Measurements from ENCODE around the gene PDXK. TPM values are rescaled to one million over a fixed set of nuclear protein-coding genes. Genes with fewer than 3 reads are reported as not detected.
A peak's percentile ranks its signal among the peaks of the same experiment; 100 is the strongest.

Gene PDXK
- total and polyA plus RNA-seq, 2 donors (not counting 3 experiments of a cell fraction or from before 2014, with no cell fraction given), result 44.2 to 59.1 TPM

DNA sequence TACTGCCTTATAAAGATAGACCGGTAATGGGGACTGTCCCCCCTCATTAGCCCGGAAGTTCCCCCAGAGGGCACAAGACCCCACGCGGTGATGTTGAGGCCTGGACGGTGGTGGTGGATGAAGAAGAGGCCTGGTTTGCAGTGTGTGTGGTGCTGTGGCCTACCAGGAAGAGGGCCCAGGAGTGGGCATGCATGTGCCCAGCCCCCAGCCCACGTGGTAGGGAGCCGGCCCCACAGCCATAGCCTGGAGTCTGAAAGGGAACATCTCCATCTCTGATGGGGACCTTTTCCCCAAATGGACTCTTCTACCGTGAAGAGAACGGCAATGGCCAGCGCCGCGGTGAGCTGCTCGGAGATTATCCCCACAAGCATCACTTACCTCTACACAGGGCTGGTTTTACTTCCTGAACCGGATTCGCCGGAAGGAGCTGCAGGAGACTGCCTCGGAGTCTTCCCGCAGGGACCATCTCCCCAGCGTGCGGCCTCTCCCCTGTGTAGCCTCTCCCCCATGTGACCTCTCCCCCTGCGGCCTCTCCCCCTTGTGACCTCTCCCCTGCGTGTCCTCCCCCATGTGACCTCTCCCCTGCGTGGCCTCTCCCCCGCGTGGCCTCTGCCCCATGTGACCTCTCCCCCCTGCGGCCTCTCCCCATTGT lies 91.0 kb downstream of the PDXK start:
- Histone ChIP-seq H3K4me2 (ENCODE audit: insufficient read depth, low read length) (no peak overlapping the region), H3K4me1 (ENCODE audit: control insufficient read depth, extremely low read depth, insufficient read depth, low read length) (peaks cover 19% of the 10 kb centered on the region), H3K9me3 (replicated peaks; ENCODE audit: control insufficient read depth, insufficient read depth, low read length) (no peaks in the 10 kb centered on the region), H3K27ac (ENCODE audit: insufficient read depth, low read depth, low read length) (no peak overlapping the region), H3K79me2 (ENCODE audit: control insufficient read depth, insufficient read depth, low read length) (no peaks in the 10 kb centered on the region), H3K36me3 (ENCODE audit: control insufficient read depth in 2 of 2, extremely low read depth in 1 of 2, insufficient read depth in 2 of 2, low read length in 2 of 2) (no peaks in the 10 kb centered on the region), H3K9me1 (replicated peaks; ENCODE audit: control insufficient read depth, extremely low read depth, insufficient read depth, low read length) (no peaks in the 10 kb centered on the region), H3K27me3 (ENCODE audit: control insufficient read depth in 2 of 2, insufficient read depth in 2 of 2, low read length in 2 of 2) (no peaks in the 10 kb centered on the region), H3K4me3 (replicated peaks in 1 of 3; ENCODE audit: insufficient read depth in 1 of 3, low read depth in 1 of 3, low read length in 3 of 3) (no peak overlapping the region), H2AFZ (ENCODE audit: low read depth, low read length) (no peak overlapping the region), H4K20me1 (replicated peaks; ENCODE audit: control insufficient read depth, extremely low read depth, insufficient read depth, low read length) (no peaks in the 10 kb centered on the region), H3K9ac (replicated peaks; ENCODE audit: extremely low read depth, insufficient read depth, low read length) (no peak overlapping the region)
- BruUV-seq (replicated peaks), result no TSS peak
- intact Hi-C loops (cut with micrococcal nuclease) (loop anchor here (1.0 to 5.0 kb wide), 2 partner anchors 52 to 165 kb away; no protein-coding TSS in a partner anchor), dilution Hi-C loops (cut with MboI; ENCODE audit: extremely low pct_ligation_motif_present, low sequenced_read_pairs) (no loop called here)
- POLR2A ChIA-PET, result no interaction called here
- no peak for FAIRE-seq
- CTCF ChIA-PET, result interaction anchor here (0.6 to 3.9 kb wide), 10 partner anchors 8 to 273 kb away, joined by 3 to 41 read pairs (median 4); partner anchors contain the start of gene RRP1
- no peak for TF ChIP-seq POLR2A (IDR thresholded peaks at IDR 0.05; ENCODE audit: low read depth, low read length)
- no peak for TF ChIP-seq GATA2 (IDR thresholded peaks at IDR 0.05; ENCODE audit: insufficient read depth, insufficient read length, low read depth, low read length)
- DNase-seq (ENCODE audit: low read depth, low spot score), result no peak

GRCh38 chr21:43810505-43811261 lies 91.8 kb downstream of the PDXK start:
- intact Hi-C loops (cut with micrococcal nuclease), result loop anchor here (1.0 to 5.0 kb wide), 3 partner anchors 52 to 165 kb away; no protein-coding TSS in a partner anchor
- no peak overlapping the region for H3K4me2 ChIP-seq (ENCODE audit: insufficient read depth, low read length)

More at GRCh38 chr21:43810505-43811261, 91.8 kb downstream of the PDXK start:
- TF ChIP-seq CTCF (IDR thresholded peaks at IDR 0.05; ENCODE audit: extremely low read depth in 1 of 2, insufficient read depth in 1 of 2, low read depth in 1 of 2, low read length in 2 of 2), result peak; percentile 94
- TF ChIP-seq POLR2AphosphoS5 (IDR thresholded peaks at IDR 0.05; ENCODE audit: insufficient read depth, low read depth, low read length), result no peak
- Histone ChIP-seq H4K20me1 (replicated peaks; ENCODE audit: control insufficient read depth, extremely low read depth, insufficient read depth, low read length) (no peaks in the 10 kb centered on the region), H3K27ac (ENCODE audit: insufficient read depth, low read depth, low read length) (no peak overlapping the region), H3K4me3 (replicated peaks in 1 of 3; ENCODE audit: insufficient read depth in 1 of 3, low read depth in 1 of 3, low read length in 3 of 3) (no peak overlapping the region), H3K36me3 (ENCODE audit: control insufficient read depth in 2 of 2, extremely low read depth in 1 of 2, insufficient read depth in 2 of 2, low read length in 2 of 2) (no peaks in the 10 kb centered on the region), H3K9me3 (replicated peaks; ENCODE audit: control insufficient read depth, insufficient read depth, low read length) (no peaks in the 10 kb centered on the region), H3K9me1 (replicated peaks; ENCODE audit: control insufficient read depth, extremely low read depth, insufficient read depth, low read length) (no peaks in the 10 kb centered on the region), H2AFZ (ENCODE audit: low read depth, low read length) (no peak overlapping the region), H3K4me1 (ENCODE audit: control insufficient read depth, extremely low read depth, insufficient read depth, low read length) (peaks cover 19% of the 10 kb centered on the region), H3K79me2 (ENCODE audit: control insufficient read depth, insufficient read depth, low read length) (no peaks in the 10 kb centered on the region), H3K27me3 (ENCODE audit: control insufficient read depth in 2 of 2, insufficient read depth in 2 of 2, low read length in 2 of 2) (no peaks in the 10 kb centered on the region), H3K9ac (replicated peaks; ENCODE audit: extremely low read depth, insufficient read depth, low read length) (no peak overlapping the region)
- no TSS peak for BruUV-seq (replicated peaks)
- POLR2A ChIA-PET, result no interaction called here
- DNase-seq (ENCODE audit: low read depth, low spot score) (peak; percentile 56), FAIRE-seq (peak; percentile 85)
- dilution Hi-C loops (cut with MboI; ENCODE audit: extremely low pct_ligation_motif_present, low sequenced_read_pairs), result no loop called here
- CTCF ChIA-PET, result interaction anchor here (0.6 to 3.9 kb wide), 11 partner anchors 8 to 273 kb away, joined by 3 to 41 read pairs (median 4); partner anchors contain the start of gene RRP1

All from endothelial cell of umbilical vein (primary cell).